ENCODE results near the gene TTL. TPM values are rescaled to one million over a fixed set of nuclear protein-coding genes. Genes with fewer than 3 reads are reported as not detected.
A peak's percentile ranks its signal among the peaks of the same experiment; 100 is the strongest.

The TTL gene
- total and polyA plus RNA-seq, 12 donors, result 6.3 to 24.5 (median 17.3) TPM

DNA sequence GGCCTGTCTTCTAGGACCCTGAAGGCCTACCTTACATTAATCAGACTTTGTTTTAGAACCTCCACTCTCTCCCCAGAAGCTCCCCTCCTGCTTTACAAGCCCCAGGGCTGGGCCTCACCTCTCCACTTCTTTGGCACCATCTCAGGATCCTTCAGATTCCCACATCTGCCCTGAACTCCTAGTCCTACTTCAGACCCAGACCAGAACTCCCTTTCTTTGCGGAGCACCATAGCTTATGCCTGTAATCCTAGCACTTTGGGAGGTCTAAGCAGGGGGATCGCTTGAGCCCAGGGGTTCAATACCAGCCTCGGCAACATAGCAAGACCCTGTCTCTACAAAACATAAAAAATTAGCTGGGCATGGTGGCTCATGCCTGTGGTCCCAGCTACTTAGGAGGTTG, 103.4 kb downstream of the TTL start:
- 94 to 100% (median 97%) methylated on average over 3 of the region's 3 CpGs for WGBS, 4 donors
- peak in 2 of 7 donors; percentile 2 to 51 for DNase-seq
- intact Hi-C loops (cut with DNase I), result no loop called here
- Histone ChIP-seq H3K27me3 (no peaks in the 10 kb centered on the region), H3K27ac (peak overlapping the region in 2 of 5 donors; percentile 96 to 97), H3K4me3 (peak overlapping the region in 1 of 4 donors; percentile 77), H3K9me3 (replicated peaks in 1 of 3) (no peaks in the 10 kb centered on the region), H3K36me3 (replicated peaks in 1 of 2) (peaks cover 0 to 12% of the 10 kb centered on the region in 2 donors), H3K4me1 (replicated peaks in 1 of 2) (peaks cover 6 to 24% of the 10 kb centered on the region in 2 donors)
- TF ChIP-seq POLR2A (IDR thresholded peaks at IDR 0.05), result no peak
- TF ChIP-seq, protein P1, sequence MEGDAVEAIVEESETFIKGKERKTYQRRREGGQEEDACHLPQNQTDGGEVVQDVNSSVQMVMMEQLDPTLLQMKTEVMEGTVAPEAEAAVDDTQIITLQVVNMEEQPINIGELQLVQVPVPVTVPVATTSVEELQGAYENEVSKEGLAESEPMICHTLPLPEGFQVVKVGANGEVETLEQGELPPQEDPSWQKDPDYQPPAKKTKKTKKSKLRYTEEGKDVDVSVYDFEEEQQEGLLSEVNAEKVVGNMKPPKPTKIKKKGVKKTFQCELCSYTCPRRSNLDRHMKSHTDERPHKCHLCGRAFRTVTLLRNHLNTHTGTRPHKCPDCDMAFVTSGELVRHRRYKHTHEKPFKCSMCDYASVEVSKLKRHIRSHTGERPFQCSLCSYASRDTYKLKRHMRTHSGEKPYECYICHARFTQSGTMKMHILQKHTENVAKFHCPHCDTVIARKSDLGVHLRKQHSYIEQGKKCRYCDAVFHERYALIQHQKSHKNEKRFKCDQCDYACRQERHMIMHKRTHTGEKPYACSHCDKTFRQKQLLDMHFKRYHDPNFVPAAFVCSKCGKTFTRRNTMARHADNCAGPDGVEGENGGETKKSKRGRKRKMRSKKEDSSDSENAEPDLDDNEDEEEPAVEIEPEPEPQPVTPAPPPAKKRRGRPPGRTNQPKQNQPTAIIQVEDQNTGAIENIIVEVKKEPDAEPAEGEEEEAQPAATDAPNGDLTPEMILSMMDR (IDR thresholded peaks at IDR 0.05), result no peak

DNA sequence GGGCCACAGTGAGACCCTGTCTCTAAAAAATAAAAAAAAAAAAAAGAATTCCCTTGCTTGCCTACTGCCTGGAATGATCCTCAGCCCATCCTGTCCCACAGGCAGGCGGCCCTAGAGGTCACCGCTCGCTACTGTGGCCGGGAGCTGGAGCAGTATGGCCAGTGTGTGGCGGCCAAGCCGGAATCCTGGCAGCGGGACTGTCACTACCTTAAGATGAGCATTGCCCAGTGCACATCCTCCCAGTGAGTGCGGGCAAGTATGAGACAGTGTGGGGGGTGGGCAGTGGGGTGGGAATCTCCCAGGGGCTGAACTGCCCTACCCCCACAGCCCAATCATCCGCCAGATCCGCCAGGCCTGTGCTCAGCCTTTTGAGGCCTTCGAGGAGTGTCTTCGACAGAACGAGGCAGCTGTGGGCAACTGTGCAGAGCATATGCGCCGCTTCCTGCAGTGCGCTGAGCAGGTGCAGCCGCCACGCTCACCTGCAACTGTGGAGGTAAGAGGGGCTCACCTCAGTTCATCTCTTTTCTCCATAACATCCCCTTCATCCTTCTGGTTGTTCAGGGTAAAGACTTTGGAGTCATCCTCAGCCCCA, 104.0 kb downstream of the TTL start:
- peak in 3 of 7 donors; percentile 21 to 57 (median 23) for DNase-seq
- H3K4me3 ChIP-seq, result no peak overlapping the region
- H3K27me3 ChIP-seq, result no peaks in the 10 kb centered on the region
- WGBS, 4 donors, result 90 to 97% (median 97%) methylated on average over 12 to 18 of the region's 18 CpGs
- H3K9me3 ChIP-seq (replicated peaks in 1 of 3), result no peaks in the 10 kb centered on the region
- H3K27ac ChIP-seq, result no peak overlapping the region
- H3K4me1 ChIP-seq (replicated peaks in 1 of 2), result peaks cover 6 to 24% of the 10 kb centered on the region in 2 donors
- TF ChIP-seq POLR2A (IDR thresholded peaks at IDR 0.05), result no peak
- TF ChIP-seq, protein P1 (IDR thresholded peaks at IDR 0.05), result no peak
- H3K36me3 ChIP-seq (replicated peaks in 1 of 2), result peaks cover 0 to 12% of the 10 kb centered on the region in 2 donors
- intact Hi-C loops (cut with DNase I), result no loop called here

DNA sequence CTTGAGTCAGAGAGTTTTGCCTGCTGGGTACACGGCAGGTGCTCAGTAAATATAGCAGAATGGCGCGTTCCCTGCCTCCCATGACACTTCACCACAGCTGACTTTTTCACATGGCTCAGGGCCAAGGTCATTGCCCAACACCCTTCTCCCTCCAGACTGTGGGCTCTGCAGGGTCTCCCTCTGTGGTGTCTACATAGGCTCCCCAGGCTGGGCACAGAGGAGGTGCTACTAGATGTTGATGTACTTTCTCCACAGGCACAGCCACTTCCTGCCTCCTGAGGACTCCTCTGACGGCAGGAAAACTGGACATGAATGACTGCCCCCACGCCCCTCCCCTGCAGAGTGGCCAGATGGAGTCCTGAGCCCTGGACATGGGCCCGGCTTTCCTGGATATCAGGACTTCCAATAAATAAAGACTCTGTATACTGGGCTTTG, 106.7 kb downstream of the TTL start:
- Histone ChIP-seq H3K9me3 (replicated peaks in 1 of 3) (no peaks in the 10 kb centered on the region), H3K4me3 (no peak overlapping the region), H3K36me3 (replicated peaks in 1 of 2) (peaks cover 0 to 12% of the 10 kb centered on the region in 2 donors), H3K4me1 (replicated peaks in 1 of 2) (peaks cover 3 to 9% of the 10 kb centered on the region in 2 donors), H3K27ac (no peak overlapping the region), H3K27me3 (no peaks in the 10 kb centered on the region)
- WGBS, 4 donors, result 53 to 97% (median 63%) methylated on average over 5 to 6 of the region's 6 CpGs
- no peak for TF ChIP-seq POLR2A (IDR thresholded peaks at IDR 0.05)
- TF ChIP-seq, protein P1 (IDR thresholded peaks at IDR 0.05), result no peak
- DNase-seq, result peak in 6 of 7 donors; percentile 30 to 77 (median 43)
- intact Hi-C loops (cut with DNase I), result no loop called here

Small RNAs within 50 kb of the gene (small RNA-seq; reads per million reads assigned to genes)
- 0 reads per million in 2 donors for gene RF00019

Other genes with a start within 250 kb of the TTL start
- 10 to 100 TPM in 4 of 9 donors, 1 to 10 TPM in 4, under 1 TPM in 1; 0.85 to 16.5 (median 8.2) TPM for gene ZC3H8, start 227.1 kb upstream of the TTL start, total RNA-seq
- 10 to 100 TPM in 1 of 3 donors, 1 to 10 TPM in 2; 3.0 to 17.4 (median 6.9) TPM for gene ZC3H8, start 227.1 kb upstream of the TTL start, polyA plus RNA-seq
- 10 to 100 TPM in 5 of 9 donors, 1 to 10 TPM in 4; 4.1 to 19.0 (median 11.9) TPM for gene ZC3H6, start 206.6 kb upstream of the TTL start, total RNA-seq
- 1 to 10 TPM; 2.5 to 9.3 (median 6.0) TPM for gene ZC3H6, start 206.6 kb upstream of the TTL start, polyA plus RNA-seq
- gene RGPD8, start 48.5 kb upstream of the TTL start, total RNA-seq, result 10 to 100 TPM in 7 of 9 donors, 1 to 10 TPM in 2; 3.7 to 23.6 (median 11.9) TPM
- gene RGPD8, start 48.5 kb upstream of the TTL start, polyA plus RNA-seq, result 1 to 10 TPM in 2 of 3 donors, under 1 TPM in 1; 0.44 to 4.8 (median 1.0) TPM
- 10 to 100 TPM; 10.7 to 30.3 (median 21.3) TPM for gene POLR1B, start 60.3 kb downstream of the TTL start, total RNA-seq
- gene POLR1B, start 60.3 kb downstream of the TTL start, polyA plus RNA-seq, result 10 to 100 TPM in 1 of 3 donors, 1 to 10 TPM in 2; 4.2 to 21.6 (median 6.8) TPM
- gene CHCHD5, start 102.5 kb downstream of the TTL start, total RNA-seq, result 10 to 100 TPM; 19.1 to 56.5 (median 33.8) TPM
- gene CHCHD5, start 102.5 kb downstream of the TTL start, polyA plus RNA-seq, result 10 to 100 TPM in 2 of 3 donors, 1 to 10 TPM in 1; 8.9 to 34.3 (median 29.9) TPM
- 10 to 100 TPM in 7 of 9 donors, 1 to 10 TPM in 2; 6.9 to 28.1 (median 22.2) TPM for gene SLC20A1, start 163.8 kb downstream of the TTL start, total RNA-seq
- 10 to 100 TPM; 14.1 to 23.8 (median 20.8) TPM for gene SLC20A1, start 163.8 kb downstream of the TTL start, polyA plus RNA-seq
- gene NT5DC4, start 238.9 kb downstream of the TTL start, total RNA-seq, result under 1 TPM in 2 of 9 donors, not detected in 7; 0.22 to 0.24 TPM
- gene NT5DC4, start 238.9 kb downstream of the TTL start, polyA plus RNA-seq, result under 1 TPM in 1 of 3 donors, not detected in 2; 0.56 TPM

Data from adrenal gland (tissue), 12 donors.